ENCODE measurements around the gene CLASP1. TPM values are rescaled to one million over a fixed set of nuclear protein-coding genes. Genes with fewer than 3 reads are reported as not detected.

CLASP1 gene
- polyA plus RNA-seq, 1 donor (not counting 4 experiments of a cell fraction or from before 2014, with no cell fraction given) = 16.7 TPM

GRCh38 chr2:121664086-121664485 lies 14.8 kb upstream of the CLASP1 start:
- no peaks in the 10 kb centered on the region for H3K9me3 ChIP-seq (ENCODE audit: control insufficient read depth, low read depth, low read length)
- FAIRE-seq (peak; percentile 67), DNase-seq (ENCODE audit: low read depth, low spot score) (no peak)
- H3K27me3 ChIP-seq (ENCODE audit: control insufficient read depth, extremely low read depth, insufficient read depth, low read length) = no peaks in the 10 kb centered on the region
- H4K20me1 ChIP-seq (ENCODE audit: control insufficient read depth, extremely low read depth, insufficient read depth, low read length) = no peaks in the 10 kb centered on the region
- dilution Hi-C loops (cut with MboI; ENCODE audit: extremely low pct_ligation_motif_present, low sequenced_read_pairs) = no loop called here
- no peak for TF ChIP-seq EZH2 (IDR thresholded peaks at IDR 0.05; ENCODE audit: low read length)
- TF ChIP-seq, protein P1, sequence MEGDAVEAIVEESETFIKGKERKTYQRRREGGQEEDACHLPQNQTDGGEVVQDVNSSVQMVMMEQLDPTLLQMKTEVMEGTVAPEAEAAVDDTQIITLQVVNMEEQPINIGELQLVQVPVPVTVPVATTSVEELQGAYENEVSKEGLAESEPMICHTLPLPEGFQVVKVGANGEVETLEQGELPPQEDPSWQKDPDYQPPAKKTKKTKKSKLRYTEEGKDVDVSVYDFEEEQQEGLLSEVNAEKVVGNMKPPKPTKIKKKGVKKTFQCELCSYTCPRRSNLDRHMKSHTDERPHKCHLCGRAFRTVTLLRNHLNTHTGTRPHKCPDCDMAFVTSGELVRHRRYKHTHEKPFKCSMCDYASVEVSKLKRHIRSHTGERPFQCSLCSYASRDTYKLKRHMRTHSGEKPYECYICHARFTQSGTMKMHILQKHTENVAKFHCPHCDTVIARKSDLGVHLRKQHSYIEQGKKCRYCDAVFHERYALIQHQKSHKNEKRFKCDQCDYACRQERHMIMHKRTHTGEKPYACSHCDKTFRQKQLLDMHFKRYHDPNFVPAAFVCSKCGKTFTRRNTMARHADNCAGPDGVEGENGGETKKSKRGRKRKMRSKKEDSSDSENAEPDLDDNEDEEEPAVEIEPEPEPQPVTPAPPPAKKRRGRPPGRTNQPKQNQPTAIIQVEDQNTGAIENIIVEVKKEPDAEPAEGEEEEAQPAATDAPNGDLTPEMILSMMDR (optimal IDR thresholded peaks at IDR 0.05 in 1 of 3, IDR thresholded peaks at IDR 0.05 in 1 of 3, conservative IDR thresholded peaks at IDR 0.05 in 1 of 3; ENCODE audit: extremely low read depth in 1 of 3, insufficient read depth in 2 of 3, low read length in 3 of 3) = no peak
- no peak overlapping the region for H3K4me2 ChIP-seq (ENCODE audit: control insufficient read depth, extremely low read depth, insufficient read depth, low read depth, low read length)
- H3K9ac ChIP-seq (ENCODE audit: control insufficient read depth, extremely low read depth, insufficient read depth, low read length) = no peak overlapping the region
- no peaks in the 10 kb centered on the region for H3K79me2 ChIP-seq (ENCODE audit: control insufficient read depth, insufficient read depth, low read length)
- H3K27ac ChIP-seq (ENCODE audit: control insufficient read depth, insufficient read depth, low read length) = no peak overlapping the region
- no peak overlapping the region for H2AFZ ChIP-seq (ENCODE audit: control insufficient read depth, low read length)
- no peak overlapping the region for H3K4me3 ChIP-seq (ENCODE audit: control insufficient read depth in 2 of 3, extremely low read depth in 1 of 3, insufficient read depth in 2 of 3, low read depth in 1 of 3, low read length in 3 of 3)
- H3K4me1 ChIP-seq (ENCODE audit: control insufficient read depth, extremely low read depth, insufficient read depth, low read length) = peaks cover 26% of the 10 kb centered on the region
- H3K9me1 ChIP-seq (ENCODE audit: control insufficient read depth, extremely low read depth, insufficient read depth, low read length) = no peaks in the 10 kb centered on the region
- H3K36me3 ChIP-seq (ENCODE audit: control insufficient read depth in 2 of 2, extremely low read depth in 1 of 2, insufficient read depth in 2 of 2, low read length in 2 of 2) = no peaks in the 10 kb centered on the region

DNA sequence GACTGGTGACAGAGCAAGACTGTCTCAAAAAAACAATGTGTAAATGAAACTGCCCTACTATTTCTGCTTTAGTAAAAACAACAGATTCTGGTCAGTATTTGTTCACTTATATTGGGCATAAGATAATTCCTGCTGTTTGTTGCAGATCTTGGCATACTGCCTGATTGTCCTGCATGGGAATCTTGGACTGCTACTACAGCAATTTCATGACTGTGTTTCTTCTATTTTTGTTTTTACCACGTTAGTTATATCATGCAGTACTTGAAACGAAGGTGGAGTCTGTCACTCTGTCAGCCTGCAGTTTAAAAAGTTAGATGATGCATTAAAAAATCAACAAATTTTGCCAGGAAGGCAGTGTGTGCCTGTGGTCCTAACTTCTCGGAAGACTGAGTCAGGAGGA lies 14.2 kb upstream of the CLASP1 start:
- no peak overlapping the region for H3K4me3 ChIP-seq (ENCODE audit: control insufficient read depth in 2 of 3, extremely low read depth in 1 of 3, insufficient read depth in 2 of 3, low read depth in 1 of 3, low read length in 3 of 3)
- no peak overlapping the region for H2AFZ ChIP-seq (ENCODE audit: control insufficient read depth, low read length)
- no peak overlapping the region for H3K27ac ChIP-seq (ENCODE audit: control insufficient read depth, insufficient read depth, low read length)
- dilution Hi-C loops (cut with MboI; ENCODE audit: extremely low pct_ligation_motif_present, low sequenced_read_pairs) = no loop called here
- peaks cover 26% of the 10 kb centered on the region for H3K4me1 ChIP-seq (ENCODE audit: control insufficient read depth, extremely low read depth, insufficient read depth, low read length)
- no peaks in the 10 kb centered on the region for H3K79me2 ChIP-seq (ENCODE audit: control insufficient read depth, insufficient read depth, low read length)
- no peaks in the 10 kb centered on the region for H3K9me3 ChIP-seq (ENCODE audit: control insufficient read depth, low read depth, low read length)
- no peak for FAIRE-seq
- H3K4me2 ChIP-seq (ENCODE audit: control insufficient read depth, extremely low read depth, insufficient read depth, low read depth, low read length) = no peak overlapping the region
- H4K20me1 ChIP-seq (ENCODE audit: control insufficient read depth, extremely low read depth, insufficient read depth, low read length) = no peaks in the 10 kb centered on the region
- TF ChIP-seq, protein P1 (optimal IDR thresholded peaks at IDR 0.05 in 1 of 3, IDR thresholded peaks at IDR 0.05 in 1 of 3, conservative IDR thresholded peaks at IDR 0.05 in 1 of 3; ENCODE audit: extremely low read depth in 1 of 3, insufficient read depth in 2 of 3, low read length in 3 of 3) = no peak
- no peak for TF ChIP-seq EZH2 (IDR thresholded peaks at IDR 0.05; ENCODE audit: low read length)
- H3K9ac ChIP-seq (ENCODE audit: control insufficient read depth, extremely low read depth, insufficient read depth, low read length) = no peak overlapping the region
- H3K27me3 ChIP-seq (ENCODE audit: control insufficient read depth, extremely low read depth, insufficient read depth, low read length) = no peaks in the 10 kb centered on the region
- no peaks in the 10 kb centered on the region for H3K9me1 ChIP-seq (ENCODE audit: control insufficient read depth, extremely low read depth, insufficient read depth, low read length)
- no peaks in the 10 kb centered on the region for H3K36me3 ChIP-seq (ENCODE audit: control insufficient read depth in 2 of 2, extremely low read depth in 1 of 2, insufficient read depth in 2 of 2, low read length in 2 of 2)
- DNase-seq (ENCODE audit: low read depth, low spot score) = no peak

Measured in keratinocyte (primary cell).